Measurements from ENCODE around the gene PGAP1. TPM values are rescaled to one million over a fixed set of nuclear protein-coding genes. Genes with fewer than 3 reads are reported as not detected.

The PGAP1 gene
- total RNA-seq, 1 donor from 2014 or later, result 22.8 TPM

DNA sequence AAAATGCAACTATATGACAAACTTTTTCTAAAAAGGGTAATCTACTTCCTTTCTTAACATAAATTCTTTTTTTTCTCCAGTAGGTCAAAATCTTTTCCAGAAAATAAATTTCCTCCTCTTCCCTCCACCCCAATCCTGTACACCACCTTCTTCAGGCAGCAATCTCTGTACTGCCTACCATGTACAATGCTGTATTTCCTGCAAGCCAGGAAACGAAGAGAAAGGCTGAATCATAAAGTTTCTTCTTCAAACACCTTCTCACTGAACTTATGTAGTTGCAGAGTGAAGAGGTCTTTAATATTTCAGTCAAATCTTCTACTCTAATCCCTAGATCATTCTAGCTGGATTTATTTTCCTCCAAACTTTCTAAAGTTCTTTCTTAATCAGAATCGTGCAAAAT, 99.2 kb downstream of the PGAP1 start:
- Histone ChIP-seq H3K4me1 (ENCODE audit: insufficient read depth, low read length) (peaks cover 10% of the 10 kb centered on the region), H3K4me3 (ENCODE audit: insufficient read depth, low read depth, low read length) (no peak overlapping the region), H3K27ac (ENCODE audit: low read depth, low read length) (no peak overlapping the region), H3K27me3 (ENCODE audit: insufficient read depth, low read length) (no peaks in the 10 kb centered on the region), H3K79me2 (ENCODE audit: insufficient read depth, low read length) (no peaks in the 10 kb centered on the region), H4K20me1 (ENCODE audit: insufficient read depth, low read length) (no peaks in the 10 kb centered on the region), H3K4me2 (ENCODE audit: low read length) (no peak overlapping the region), H3K9ac (ENCODE audit: low read length) (no peak overlapping the region), H3K36me3 (ENCODE audit: insufficient read depth, low read length) (no peaks in the 10 kb centered on the region), H3K9me3 (ENCODE audit: insufficient read depth, low read depth, low read length) (no peaks in the 10 kb centered on the region), H2AFZ (ENCODE audit: low read depth, low read length) (no peak overlapping the region)
- no peak overlapping the region for H3K27ac Mint-ChIP-seq (ENCODE audit: unreplicated experiment)
- no peak for DNase-seq (ENCODE audit: low read depth)
- H3K4me3 Mint-ChIP-seq (ENCODE audit: unreplicated experiment), result no peak overlapping the region
- no peaks in the 10 kb centered on the region for H3K36me3 Mint-ChIP-seq (ENCODE audit: low read depth, unreplicated experiment)
- no peak for FAIRE-seq
- H3K4me1 Mint-ChIP-seq (ENCODE audit: low read depth, unreplicated experiment), result peaks cover 14% of the 10 kb centered on the region
- no peaks in the 10 kb centered on the region for H3K9me3 Mint-ChIP-seq (ENCODE audit: unreplicated experiment)
- H3K27me3 Mint-ChIP-seq (ENCODE audit: low read depth, unreplicated experiment), result no peaks in the 10 kb centered on the region
- TF ChIP-seq EZH2 (IDR thresholded peaks at IDR 0.05; ENCODE audit: insufficient read depth, low read length), result no peak
- TF ChIP-seq, protein P1, sequence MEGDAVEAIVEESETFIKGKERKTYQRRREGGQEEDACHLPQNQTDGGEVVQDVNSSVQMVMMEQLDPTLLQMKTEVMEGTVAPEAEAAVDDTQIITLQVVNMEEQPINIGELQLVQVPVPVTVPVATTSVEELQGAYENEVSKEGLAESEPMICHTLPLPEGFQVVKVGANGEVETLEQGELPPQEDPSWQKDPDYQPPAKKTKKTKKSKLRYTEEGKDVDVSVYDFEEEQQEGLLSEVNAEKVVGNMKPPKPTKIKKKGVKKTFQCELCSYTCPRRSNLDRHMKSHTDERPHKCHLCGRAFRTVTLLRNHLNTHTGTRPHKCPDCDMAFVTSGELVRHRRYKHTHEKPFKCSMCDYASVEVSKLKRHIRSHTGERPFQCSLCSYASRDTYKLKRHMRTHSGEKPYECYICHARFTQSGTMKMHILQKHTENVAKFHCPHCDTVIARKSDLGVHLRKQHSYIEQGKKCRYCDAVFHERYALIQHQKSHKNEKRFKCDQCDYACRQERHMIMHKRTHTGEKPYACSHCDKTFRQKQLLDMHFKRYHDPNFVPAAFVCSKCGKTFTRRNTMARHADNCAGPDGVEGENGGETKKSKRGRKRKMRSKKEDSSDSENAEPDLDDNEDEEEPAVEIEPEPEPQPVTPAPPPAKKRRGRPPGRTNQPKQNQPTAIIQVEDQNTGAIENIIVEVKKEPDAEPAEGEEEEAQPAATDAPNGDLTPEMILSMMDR (IDR thresholded peaks at IDR 0.05; ENCODE audit: insufficient read depth, low read depth, low read length), result no peak

GRCh38 chr2:196823750-196824522, 102.6 kb downstream of the PGAP1 start:
- no peaks in the 10 kb centered on the region for H3K27me3 ChIP-seq (ENCODE audit: insufficient read depth, low read length)
- Mint-ChIP-seq H3K36me3 (ENCODE audit: low read depth, unreplicated experiment) (peaks cover 2% of the 10 kb centered on the region), H3K27ac (ENCODE audit: unreplicated experiment) (peak overlapping the region; percentile 80), H3K9me3 (ENCODE audit: unreplicated experiment) (peaks cover 7% of the 10 kb centered on the region), H3K27me3 (ENCODE audit: low read depth, unreplicated experiment) (no peaks in the 10 kb centered on the region), H3K4me1 (ENCODE audit: low read depth, unreplicated experiment) (peaks cover 14% of the 10 kb centered on the region), H3K4me3 (ENCODE audit: unreplicated experiment) (no peak overlapping the region)
- no peak overlapping the region for H3K4me3 ChIP-seq (ENCODE audit: insufficient read depth, low read depth, low read length)
- H3K36me3 ChIP-seq (ENCODE audit: insufficient read depth, low read length), result no peaks in the 10 kb centered on the region
- H3K9ac ChIP-seq (ENCODE audit: low read length), result no peak overlapping the region
- peaks cover 10% of the 10 kb centered on the region for H3K4me1 ChIP-seq (ENCODE audit: insufficient read depth, low read length)
- peaks cover 4% of the 10 kb centered on the region for H3K9me3 ChIP-seq (ENCODE audit: insufficient read depth, low read depth, low read length)
- TF ChIP-seq, protein P1 (IDR thresholded peaks at IDR 0.05; ENCODE audit: insufficient read depth, low read depth, low read length), result no peak
- TF ChIP-seq EZH2 (IDR thresholded peaks at IDR 0.05; ENCODE audit: insufficient read depth, low read length), result no peak
- no peaks in the 10 kb centered on the region for H4K20me1 ChIP-seq (ENCODE audit: insufficient read depth, low read length)
- DNase-seq (ENCODE audit: low read depth) (peak; percentile 87), FAIRE-seq (peak; percentile 97)
- peak overlapping the region; percentile 14 for H3K27ac ChIP-seq (ENCODE audit: low read depth, low read length)
- no peak overlapping the region for H2AFZ ChIP-seq (ENCODE audit: low read depth, low read length)
- peak overlapping the region; percentile 50 for H3K4me2 ChIP-seq (ENCODE audit: low read length)
- H3K79me2 ChIP-seq (ENCODE audit: insufficient read depth, low read length), result no peaks in the 10 kb centered on the region

DNA sequence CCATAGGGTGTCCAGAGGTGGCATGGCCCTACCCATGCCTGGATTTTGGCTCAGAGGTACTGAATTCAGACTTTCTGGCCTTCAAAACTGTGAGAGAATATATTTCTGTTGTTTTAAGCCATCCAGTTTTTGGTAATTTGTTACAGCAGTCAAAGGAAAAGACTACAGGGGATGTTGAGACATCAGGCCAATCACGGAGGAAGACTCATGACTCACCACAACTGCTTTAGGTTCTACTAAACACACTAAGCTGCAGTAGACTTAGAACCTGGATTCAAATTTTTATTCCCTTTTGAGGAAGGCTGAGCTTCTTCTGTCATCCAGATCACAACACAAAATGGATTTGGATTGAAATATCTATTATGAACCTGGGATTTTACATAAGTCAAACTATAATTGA, 105.3 kb downstream of the PGAP1 start:
- no peak overlapping the region for H3K4me3 Mint-ChIP-seq (ENCODE audit: unreplicated experiment)
- Histone ChIP-seq H2AFZ (ENCODE audit: low read depth, low read length) (no peak overlapping the region), H3K9me3 (ENCODE audit: insufficient read depth, low read depth, low read length) (peaks cover 7% of the 10 kb centered on the region), H3K27ac (ENCODE audit: low read depth, low read length) (no peak overlapping the region), H4K20me1 (ENCODE audit: insufficient read depth, low read length) (no peaks in the 10 kb centered on the region), H3K4me3 (ENCODE audit: insufficient read depth, low read depth, low read length) (no peak overlapping the region), H3K36me3 (ENCODE audit: insufficient read depth, low read length) (no peaks in the 10 kb centered on the region), H3K9ac (ENCODE audit: low read length) (no peak overlapping the region), H3K79me2 (ENCODE audit: insufficient read depth, low read length) (no peaks in the 10 kb centered on the region), H3K4me1 (ENCODE audit: insufficient read depth, low read length) (peaks cover 10% of the 10 kb centered on the region), H3K4me2 (ENCODE audit: low read length) (no peak overlapping the region), H3K27me3 (ENCODE audit: insufficient read depth, low read length) (no peaks in the 10 kb centered on the region)
- H3K36me3 Mint-ChIP-seq (ENCODE audit: low read depth, unreplicated experiment), result peaks cover 3% of the 10 kb centered on the region
- no peaks in the 10 kb centered on the region for H3K27me3 Mint-ChIP-seq (ENCODE audit: low read depth, unreplicated experiment)
- TF ChIP-seq EZH2 (IDR thresholded peaks at IDR 0.05; ENCODE audit: insufficient read depth, low read length), result no peak
- TF ChIP-seq, protein P1 (IDR thresholded peaks at IDR 0.05; ENCODE audit: insufficient read depth, low read depth, low read length), result no peak
- FAIRE-seq (no peak), DNase-seq (ENCODE audit: low read depth) (peak; percentile 47)
- peaks cover 11% of the 10 kb centered on the region for H3K4me1 Mint-ChIP-seq (ENCODE audit: low read depth, unreplicated experiment)
- peaks cover 24% of the 10 kb centered on the region for H3K9me3 Mint-ChIP-seq (ENCODE audit: unreplicated experiment)
- H3K27ac Mint-ChIP-seq (ENCODE audit: unreplicated experiment), result no peak overlapping the region
